ENCODE results near the gene SLC30A10. TPM values are rescaled to one million over a fixed set of nuclear protein-coding genes. Genes with fewer than 3 reads are reported as not detected.
"Not testable (repeated sequence)": the region's sequence is repeated elsewhere in the genome, so short reads cannot be mapped to it uniquely, and the experiment has no call there.

SLC30A10 gene
- total and polyA plus RNA-seq, 7 experiments from 2014 or later: not detected

GRCh38 chr1:219900201-219900600 is 28.2 kb downstream of the SLC30A10 start:
- no peak for DNase-seq
- H3K36me3 Mint-ChIP-seq: no peaks in the 10 kb centered on the region
- ATAC-seq: no peak
- Histone ChIP-seq H3K27ac (ENCODE audit: low read depth, low read length) (no peak overlapping the region), H3K4me1 (ENCODE audit: control insufficient read depth in 2 of 2, insufficient read depth in 2 of 2, low read length in 2 of 2) (no peaks in the 10 kb centered on the region), H3K36me3 (ENCODE audit: control insufficient read depth in 2 of 3, insufficient read depth in 3 of 3, low read length in 3 of 3) (no peaks in the 10 kb centered on the region), H3K9me3 (ENCODE audit: control insufficient read depth in 2 of 3, low read length in 3 of 3) (no peaks in the 10 kb centered on the region), H3K4me3 (ENCODE audit: low read length) (no peak overlapping the region), H3K27me3 (ENCODE audit: control insufficient read depth in 2 of 2, insufficient read depth in 2 of 2, low read length in 2 of 2) (no peaks in the 10 kb centered on the region)
- intact Hi-C loops (cut with micrococcal nuclease): no loop called here
- ChIA-PET CTCF (no interaction called here), POLR2A (no interaction called here)
- peaks cover 0 to 8% (median 1%) of the 10 kb centered on the region in 11 donors for H3K9me3 Mint-ChIP-seq
- H3K27me3 Mint-ChIP-seq: peaks cover 2 to 11% (median 7%) of the 10 kb centered on the region in 5 donors
- H3K4me3 Mint-ChIP-seq: no peak overlapping the region
- no peak overlapping the region for H3K27ac Mint-ChIP-seq
- H3K4me1 Mint-ChIP-seq: no peaks in the 10 kb centered on the region

- CTCF ChIA-PET: no interaction called here
Observed at GRCh38 chr1:219898375-219898774, 30.0 kb downstream of the SLC30A10 start.

GRCh38 chr1:219897914-219898313 is 30.4 kb downstream of the SLC30A10 start:
- Mint-ChIP-seq H3K27ac (no peak overlapping the region), H3K36me3 (no peaks in the 10 kb centered on the region), H3K9me3 (peaks cover 0 to 8% (median 2%) of the 10 kb centered on the region in 11 donors), H3K4me3 (no peak overlapping the region), H3K27me3 (peaks cover 0 to 7% (median 2%) of the 10 kb centered on the region in 5 donors), H3K4me1 (no peaks in the 10 kb centered on the region)
- DNase-seq (no peak), ATAC-seq (no peak)
- ChIA-PET POLR2A (no interaction called here), CTCF (no interaction called here)
- Histone ChIP-seq H3K4me1 (ENCODE audit: control insufficient read depth in 2 of 2, insufficient read depth in 2 of 2, low read length in 2 of 2) (no peaks in the 10 kb centered on the region), H3K36me3 (ENCODE audit: control insufficient read depth in 2 of 3, insufficient read depth in 3 of 3, low read length in 3 of 3) (no peaks in the 10 kb centered on the region), H3K9me3 (ENCODE audit: control insufficient read depth in 2 of 3, low read length in 3 of 3) (no peaks in the 10 kb centered on the region), H3K4me3 (ENCODE audit: low read length) (no peak overlapping the region), H3K27me3 (ENCODE audit: control insufficient read depth in 2 of 2, insufficient read depth in 2 of 2, low read length in 2 of 2) (no peaks in the 10 kb centered on the region), H3K27ac (ENCODE audit: low read depth, low read length) (no peak overlapping the region)
- intact Hi-C loops (cut with micrococcal nuclease): no loop called here

More at GRCh38 chr1:219898375-219898774, 30.0 kb downstream of the SLC30A10 start:
- no peaks in the 10 kb centered on the region for H3K4me1 Mint-ChIP-seq
- Histone ChIP-seq H3K27me3 (ENCODE audit: control insufficient read depth in 2 of 2, insufficient read depth in 2 of 2, low read length in 2 of 2) (no peaks in the 10 kb centered on the region), H3K4me1 (ENCODE audit: control insufficient read depth in 2 of 2, insufficient read depth in 2 of 2, low read length in 2 of 2) (no peaks in the 10 kb centered on the region), H3K27ac (ENCODE audit: low read depth, low read length) (no peak overlapping the region), H3K9me3 (ENCODE audit: control insufficient read depth in 2 of 3, low read length in 3 of 3) (no peaks in the 10 kb centered on the region), H3K4me3 (ENCODE audit: low read length) (no peak overlapping the region), H3K36me3 (ENCODE audit: control insufficient read depth in 2 of 3, insufficient read depth in 3 of 3, low read length in 3 of 3) (no peaks in the 10 kb centered on the region)
- DNase-seq (no peak), ATAC-seq (no peak)
- POLR2A ChIA-PET: no interaction called here
- H3K27ac Mint-ChIP-seq: no peak overlapping the region
- no peaks in the 10 kb centered on the region for H3K36me3 Mint-ChIP-seq
- peaks cover 2 to 11% (median 7%) of the 10 kb centered on the region in 5 donors for H3K27me3 Mint-ChIP-seq
- peaks cover 0 to 8% (median 2%) of the 10 kb centered on the region in 11 donors for H3K9me3 Mint-ChIP-seq
- no peak overlapping the region for H3K4me3 Mint-ChIP-seq
- intact Hi-C loops (cut with micrococcal nuclease): no loop called here

- H3K9me3 ChIP-seq (ENCODE audit: control insufficient read depth in 2 of 3, low read length in 3 of 3); H3K27me3 ChIP-seq (ENCODE audit: control insufficient read depth in 2 of 2, insufficient read depth in 2 of 2, low read length in 2 of 2); H3K36me3 ChIP-seq (ENCODE audit: control insufficient read depth in 2 of 3, insufficient read depth in 3 of 3, low read length in 3 of 3); POLR2A ChIA-PET; intact Hi-C loops (cut with micrococcal nuclease); H3K4me1 Mint-ChIP-seq; H3K4me3 ChIP-seq (ENCODE audit: low read length); H3K27ac ChIP-seq (ENCODE audit: low read depth, low read length); H3K27ac Mint-ChIP-seq; CTCF ChIA-PET; H3K4me1 ChIP-seq (ENCODE audit: control insufficient read depth in 2 of 2, insufficient read depth in 2 of 2, low read length in 2 of 2); H3K27me3 Mint-ChIP-seq; ATAC-seq; H3K36me3 Mint-ChIP-seq; H3K4me3 Mint-ChIP-seq; DNase-seq: not testable (repeated sequence)
- H3K9me3 Mint-ChIP-seq: peaks cover 0 to 23% (median 9%) of the 10 kb centered on the region in 11 donors
Observed at GRCh38 chr1:219892271-219892670, 36.1 kb downstream of the SLC30A10 start.

GRCh38 chr1:219891846-219892245 is 36.5 kb downstream of the SLC30A10 start:
- H3K4me1 Mint-ChIP-seq; DNase-seq; H3K4me3 ChIP-seq (ENCODE audit: low read length); CTCF ChIA-PET; H3K27ac Mint-ChIP-seq; H3K27ac ChIP-seq (ENCODE audit: low read depth, low read length); H3K36me3 Mint-ChIP-seq; H3K9me3 ChIP-seq (ENCODE audit: control insufficient read depth in 2 of 3, low read length in 3 of 3); H3K4me1 ChIP-seq (ENCODE audit: control insufficient read depth in 2 of 2, insufficient read depth in 2 of 2, low read length in 2 of 2); H3K4me3 Mint-ChIP-seq; H3K27me3 Mint-ChIP-seq; H3K36me3 ChIP-seq (ENCODE audit: control insufficient read depth in 2 of 3, insufficient read depth in 3 of 3, low read length in 3 of 3); POLR2A ChIA-PET; intact Hi-C loops (cut with micrococcal nuclease); ATAC-seq; H3K27me3 ChIP-seq (ENCODE audit: control insufficient read depth in 2 of 2, insufficient read depth in 2 of 2, low read length in 2 of 2): not testable (repeated sequence)
- peaks cover 0 to 23% (median 9%) of the 10 kb centered on the region in 11 donors for H3K9me3 Mint-ChIP-seq

GRCh38 chr1:219888667-219889066 is 39.7 kb downstream of the SLC30A10 start:
- H3K4me1 ChIP-seq (ENCODE audit: control insufficient read depth in 2 of 2, insufficient read depth in 2 of 2, low read length in 2 of 2); CTCF ChIA-PET; DNase-seq; H3K4me3 ChIP-seq (ENCODE audit: low read length); H3K36me3 Mint-ChIP-seq; POLR2A ChIA-PET; H3K27me3 ChIP-seq (ENCODE audit: control insufficient read depth in 2 of 2, insufficient read depth in 2 of 2, low read length in 2 of 2); intact Hi-C loops (cut with micrococcal nuclease); H3K27ac Mint-ChIP-seq; H3K9me3 ChIP-seq (ENCODE audit: control insufficient read depth in 2 of 3, low read length in 3 of 3); H3K4me1 Mint-ChIP-seq; ATAC-seq; H3K27ac ChIP-seq (ENCODE audit: low read depth, low read length); H3K36me3 ChIP-seq (ENCODE audit: control insufficient read depth in 2 of 3, insufficient read depth in 3 of 3, low read length in 3 of 3); H3K4me3 Mint-ChIP-seq: not testable (repeated sequence)
- peaks cover 4 to 16% (median 12%) of the 10 kb centered on the region in 5 donors for H3K27me3 Mint-ChIP-seq
- peaks cover 0 to 35% (median 7%) of the 10 kb centered on the region in 11 donors for H3K9me3 Mint-ChIP-seq

GRCh38 chr1:219885680-219886079 is 42.7 kb downstream of the SLC30A10 start:
- Mint-ChIP-seq H3K27ac (no peak overlapping the region), H3K4me1 (no peaks in the 10 kb centered on the region), H3K9me3 (peaks cover 0 to 21% (median 6%) of the 10 kb centered on the region in 11 donors), H3K4me3 (no peak overlapping the region), H3K36me3 (peaks cover 0 to 6% (median 0%) of the 10 kb centered on the region in 5 donors), H3K27me3 (peaks cover 4 to 20% (median 15%) of the 10 kb centered on the region in 5 donors)
- Histone ChIP-seq H3K4me3 (ENCODE audit: low read length) (no peak overlapping the region), H3K36me3 (ENCODE audit: control insufficient read depth in 2 of 3, insufficient read depth in 3 of 3, low read length in 3 of 3) (no peaks in the 10 kb centered on the region), H3K4me1 (ENCODE audit: control insufficient read depth in 2 of 2, insufficient read depth in 2 of 2, low read length in 2 of 2) (no peaks in the 10 kb centered on the region), H3K27ac (ENCODE audit: low read depth, low read length) (no peak overlapping the region), H3K9me3 (ENCODE audit: control insufficient read depth in 2 of 3, low read length in 3 of 3) (no peaks in the 10 kb centered on the region), H3K27me3 (ENCODE audit: control insufficient read depth in 2 of 2, insufficient read depth in 2 of 2, low read length in 2 of 2) (no peaks in the 10 kb centered on the region)
- ChIA-PET POLR2A (no interaction called here), CTCF (no interaction called here)
- no peak for DNase-seq
- intact Hi-C loops (cut with micrococcal nuclease): no loop called here
- ATAC-seq: no peak

Measured in naive thymus-derived CD4-positive, alpha-beta T cell (primary cell).